Measurements from ENCODE around the gene MBD6.

- TF ChIP-seq CTCF (conservative IDR thresholded peaks at IDR 0.05; ENCODE audit: low read length) (no peak), EZH2phosphoT487 (IDR thresholded peaks at IDR 0.05; ENCODE audit: borderline replicate concordance, low read depth, low read length) (no peak)
Observed at GRCh38 chr12:57487055-57487596, 35.5 kb upstream of the MBD6 start.

All from OCI-LY7 (cell line).